GM18502 (cell line): Measurements from ENCODE around the gene TECTA.

ENCODE experiments used
- ATAC-seq: cut with Tn5 transposase; IDR thresholded peaks from one replicate; pipeline ENCODE4 v1.9.1; 2021; ENCODE audit warnings: mild to moderate bottlenecking; ENCODE audit not compliant: unreplicated experiment, poor library complexity

TECTA gene, protein sequence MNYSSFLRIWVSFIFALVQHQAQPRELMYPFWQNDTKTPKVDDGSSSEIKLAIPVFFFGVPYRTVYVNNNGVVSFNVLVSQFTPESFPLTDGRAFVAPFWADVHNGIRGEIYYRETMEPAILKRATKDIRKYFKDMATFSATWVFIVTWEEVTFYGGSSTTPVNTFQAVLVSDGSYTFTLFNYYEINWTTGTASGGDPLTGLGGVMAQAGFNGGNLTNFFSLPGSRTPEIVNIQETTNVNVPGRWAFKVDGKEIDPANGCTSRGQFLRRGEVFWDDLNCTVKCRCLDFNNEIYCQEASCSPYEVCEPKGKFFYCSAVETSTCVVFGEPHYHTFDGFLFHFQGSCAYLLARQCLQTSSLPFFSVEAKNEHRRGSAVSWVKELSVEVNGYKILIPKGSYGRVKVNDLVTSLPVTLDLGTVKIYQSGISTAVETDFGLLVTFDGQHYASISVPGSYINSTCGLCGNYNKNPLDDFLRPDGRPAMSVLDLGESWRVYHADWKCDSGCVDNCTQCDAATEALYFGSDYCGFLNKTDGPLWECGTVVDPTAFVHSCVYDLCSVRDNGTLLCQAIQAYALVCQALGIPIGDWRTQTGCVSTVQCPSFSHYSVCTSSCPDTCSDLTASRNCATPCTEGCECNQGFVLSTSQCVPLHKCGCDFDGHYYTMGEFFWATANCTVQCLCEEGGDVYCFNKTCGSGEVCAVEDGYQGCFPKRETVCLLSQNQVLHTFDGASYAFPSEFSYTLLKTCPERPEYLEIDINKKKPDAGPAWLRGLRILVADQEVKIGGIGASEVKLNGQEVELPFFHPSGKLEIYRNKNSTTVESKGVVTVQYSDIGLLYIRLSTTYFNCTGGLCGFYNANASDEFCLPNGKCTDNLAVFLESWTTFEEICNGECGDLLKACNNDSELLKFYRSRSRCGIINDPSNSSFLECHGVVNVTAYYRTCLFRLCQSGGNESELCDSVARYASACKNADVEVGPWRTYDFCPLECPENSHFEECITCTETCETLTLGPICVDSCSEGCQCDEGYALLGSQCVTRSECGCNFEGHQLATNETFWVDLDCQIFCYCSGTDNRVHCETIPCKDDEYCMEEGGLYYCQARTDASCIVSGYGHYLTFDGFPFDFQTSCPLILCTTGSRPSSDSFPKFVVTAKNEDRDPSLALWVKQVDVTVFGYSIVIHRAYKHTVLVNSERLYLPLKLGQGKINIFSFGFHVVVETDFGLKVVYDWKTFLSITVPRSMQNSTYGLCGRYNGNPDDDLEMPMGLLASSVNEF (N-terminal part only)

GRCh38 chr11:121100943-121101342 lies at the start of gene TECTA:
TSS of gene TECTA (plus strand) at chr11:121101243. CDS start at chr11:121102666, 1,423 bp downstream.
- no peak for ATAC-seq

DNA sequence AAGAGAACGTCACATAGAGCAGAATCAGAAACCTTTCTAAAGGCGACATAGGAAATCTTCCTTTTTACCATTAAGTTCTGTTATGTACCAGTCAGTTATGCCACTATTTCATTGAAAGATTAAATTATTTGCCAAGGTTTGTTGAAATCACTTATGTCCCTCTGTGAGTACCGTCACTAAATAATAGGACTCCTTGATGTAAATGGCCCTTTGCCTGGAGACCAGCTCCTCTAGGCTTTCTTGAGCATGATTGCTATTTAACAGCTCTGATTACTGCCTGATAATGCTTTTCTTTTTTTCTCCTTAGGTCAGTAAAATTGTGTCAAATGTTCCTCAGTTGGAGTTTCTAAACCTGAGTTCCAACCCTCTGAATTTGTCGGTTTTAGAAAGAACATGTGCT lies 47.8 kb upstream of the TECTA start:
- no peak for ATAC-seq

DNA sequence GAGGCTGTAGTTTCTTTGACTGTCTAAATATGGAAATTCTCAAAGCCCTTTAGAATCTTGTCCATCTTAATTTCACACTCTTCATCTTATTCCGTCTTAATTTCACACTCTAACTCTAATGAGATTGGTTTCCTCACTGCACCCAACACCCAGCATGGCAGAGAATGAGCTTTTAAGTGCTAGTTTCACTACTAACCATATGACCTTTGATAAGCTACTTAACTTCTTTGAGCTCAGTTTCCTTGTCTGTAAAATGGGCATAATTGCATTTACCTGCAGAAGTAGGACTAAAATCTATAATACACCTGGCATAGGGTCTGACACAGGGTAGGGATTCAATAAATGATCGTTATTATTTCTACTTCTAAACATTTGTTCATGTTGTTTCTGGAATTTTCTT lies 46.8 kb upstream of the TECTA start:
- ATAC-seq: no peak

DNA sequence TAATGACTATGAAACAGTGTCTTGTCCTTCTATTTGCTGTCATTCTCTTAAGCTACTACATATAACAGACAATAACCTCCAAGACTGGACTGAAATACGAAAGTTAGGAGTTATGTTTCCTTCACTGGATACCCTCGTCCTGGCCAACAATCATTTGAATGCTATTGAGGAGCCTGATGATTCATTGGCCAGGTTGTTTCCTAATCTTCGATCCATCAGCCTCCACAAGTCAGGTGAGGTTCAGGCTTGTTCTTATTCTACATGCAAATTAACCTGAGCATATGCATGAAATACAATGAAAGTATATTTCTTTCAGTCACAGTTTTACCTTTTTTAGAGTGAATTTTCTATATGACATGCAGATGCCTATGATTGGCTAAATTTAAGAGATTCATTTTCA lies 46.0 kb upstream of the TECTA start:
- ATAC-seq: no peak

GRCh38 chr11:121057922-121058321 lies 43.1 kb upstream of the TECTA start:
- ATAC-seq: no peak

DNA sequence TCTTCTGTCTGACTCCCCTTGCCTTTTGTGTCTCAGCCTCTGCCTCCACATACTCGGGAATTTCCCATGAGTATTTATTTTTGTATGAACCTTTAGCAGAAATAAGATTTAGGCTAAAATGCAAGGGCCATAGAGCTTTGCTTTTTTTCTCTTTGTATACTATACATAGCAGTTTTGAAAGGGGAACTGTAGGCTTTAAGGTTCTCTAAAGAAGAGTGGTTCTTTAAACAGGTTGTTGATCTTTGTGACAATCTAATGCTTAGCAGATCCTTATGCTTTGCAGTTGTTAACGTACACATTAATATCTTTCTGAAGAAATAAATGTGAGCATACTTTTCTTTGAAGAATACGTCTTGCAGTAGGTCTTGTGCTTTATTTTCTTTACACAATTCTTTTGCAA lies 42.1 kb upstream of the TECTA start:
- ATAC-seq: no peak

DNA sequence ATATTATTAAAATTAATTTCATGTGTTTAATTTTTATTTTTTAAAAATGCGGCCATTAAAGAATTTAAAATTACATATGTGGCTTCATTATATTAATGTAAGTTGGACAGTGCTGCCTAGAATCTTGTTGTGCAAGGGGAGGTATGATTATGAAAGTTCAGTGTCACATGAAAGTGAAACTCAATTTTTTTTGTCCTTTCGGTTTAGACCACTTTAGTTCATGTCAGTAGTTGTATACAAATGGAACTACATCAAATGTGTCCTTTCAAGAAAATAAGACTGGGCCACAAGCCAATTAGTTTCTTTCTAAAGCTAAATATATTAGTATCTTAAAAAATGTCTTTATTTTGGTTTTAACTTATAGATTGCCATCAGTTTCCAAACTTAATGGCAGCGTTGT lies 41.4 kb upstream of the TECTA start:
- ATAC-seq: peak; percentile 98

- ATAC-seq: no peak
Observed at GRCh38 chr11:121063728-121064127, 37.3 kb upstream of the TECTA start.

DNA sequence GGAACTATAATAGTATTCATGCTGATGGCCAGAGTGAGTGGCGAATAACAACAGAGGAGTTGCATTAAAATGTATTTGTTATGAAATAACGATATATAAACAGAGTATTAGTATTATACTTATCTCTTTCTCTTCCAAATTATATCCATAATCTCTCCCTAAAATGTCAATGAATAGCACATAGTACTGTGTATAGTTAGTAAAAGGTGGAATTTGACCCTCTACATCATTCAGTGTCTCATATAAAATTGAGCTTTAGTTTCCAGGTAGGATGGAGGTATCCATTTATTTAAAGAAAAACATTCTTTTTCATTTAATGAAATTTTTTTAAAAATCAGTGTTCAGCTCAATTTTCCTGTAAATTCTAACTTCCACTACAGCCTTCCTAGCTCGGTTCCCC lies 34.4 kb upstream of the TECTA start:
- ATAC-seq: no peak

GRCh38 chr11:121067026-121067425 lies 34.0 kb upstream of the TECTA start:
- no peak for ATAC-seq

- ATAC-seq: no peak
Observed at GRCh38 chr11:121067453-121067852, 33.6 kb upstream of the TECTA start.

DNA sequence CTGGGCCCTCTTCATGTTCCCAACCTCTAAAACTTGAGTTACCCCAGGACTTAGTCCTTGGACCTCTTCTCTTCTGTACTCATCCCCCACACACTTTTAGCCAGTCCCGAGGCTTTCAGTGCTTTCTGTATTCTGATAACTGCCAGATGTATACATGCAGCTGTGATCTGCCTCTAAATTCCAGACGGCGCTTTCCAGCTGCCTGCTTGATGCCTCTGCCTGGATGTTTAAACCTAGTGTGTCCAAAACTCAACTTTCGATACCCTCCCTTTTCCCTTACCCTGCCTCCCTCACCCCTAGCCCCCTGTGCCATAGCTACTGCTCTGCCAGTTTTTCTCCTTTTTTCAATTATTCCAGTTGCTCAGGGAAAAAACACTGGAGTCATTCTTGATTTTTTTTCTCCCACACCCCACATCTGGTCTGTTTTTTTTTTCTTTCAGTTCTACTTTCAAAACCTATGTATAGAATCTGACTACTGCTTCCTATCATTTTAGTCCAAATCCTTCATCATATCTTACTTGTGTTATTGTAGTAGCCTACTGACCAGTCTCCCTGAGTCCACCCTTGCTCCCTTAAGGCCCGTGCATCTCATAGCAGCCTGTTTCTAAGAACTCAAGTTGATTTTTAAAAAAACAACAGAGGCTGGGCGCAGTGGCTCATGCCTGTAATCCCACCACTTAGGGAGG lies 32.9 kb upstream of the TECTA start:
- ATAC-seq: no peak

- ATAC-seq: no peak
Observed at GRCh38 chr11:121068787-121069186, 32.3 kb upstream of the TECTA start.

DNA sequence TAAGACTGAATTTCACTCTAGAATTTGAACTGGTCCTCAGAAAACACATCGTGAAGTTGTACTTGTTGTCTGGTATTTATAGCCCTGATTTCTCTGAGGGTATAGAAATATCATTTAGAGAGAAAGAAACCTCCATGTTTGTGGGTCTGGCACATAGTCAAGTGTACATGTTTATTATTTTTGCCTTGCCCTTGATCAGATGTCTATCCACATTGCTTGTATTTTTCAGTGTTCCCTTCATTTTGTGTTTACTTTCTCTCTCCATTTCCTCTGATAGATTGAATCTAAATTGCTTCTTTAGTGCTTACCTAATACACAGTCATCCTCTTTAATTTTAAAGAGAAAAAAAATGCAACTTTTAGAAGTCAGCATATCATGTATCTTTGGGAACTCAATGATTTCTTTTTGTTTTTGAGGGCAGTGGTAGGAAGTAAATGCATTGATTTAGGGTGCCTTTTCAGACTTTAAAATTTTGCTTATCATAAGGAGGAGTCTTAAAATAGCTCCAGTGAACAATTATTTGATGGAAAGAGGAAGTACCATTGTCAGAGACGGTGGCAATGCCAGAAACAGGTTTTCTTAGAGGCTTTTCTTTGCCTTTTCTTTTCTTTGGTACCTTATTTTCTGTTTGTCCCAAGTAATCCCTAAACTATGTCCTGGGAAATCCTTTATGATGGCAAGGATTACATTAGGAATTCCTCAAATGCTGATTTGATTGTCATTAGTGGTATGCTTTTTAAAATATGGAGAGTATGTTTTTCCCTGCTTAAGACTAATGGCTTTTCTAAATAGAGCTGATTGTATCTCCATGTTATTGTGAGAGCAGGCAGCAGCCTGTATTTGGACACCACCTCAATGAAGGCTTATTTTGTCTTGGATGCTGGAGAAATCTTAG lies 29.8 kb upstream of the TECTA start:
- ATAC-seq: no peak

GRCh38 chr11:121071846-121072450 lies 29.1 kb upstream of the TECTA start:
- ATAC-seq: no peak

- ATAC-seq: no peak
Observed at GRCh38 chr11:121081321-121081720, 19.7 kb upstream of the TECTA start.

- ATAC-seq: no peak
Observed at GRCh38 chr11:121082219-121082618, 18.8 kb upstream of the TECTA start.

DNA sequence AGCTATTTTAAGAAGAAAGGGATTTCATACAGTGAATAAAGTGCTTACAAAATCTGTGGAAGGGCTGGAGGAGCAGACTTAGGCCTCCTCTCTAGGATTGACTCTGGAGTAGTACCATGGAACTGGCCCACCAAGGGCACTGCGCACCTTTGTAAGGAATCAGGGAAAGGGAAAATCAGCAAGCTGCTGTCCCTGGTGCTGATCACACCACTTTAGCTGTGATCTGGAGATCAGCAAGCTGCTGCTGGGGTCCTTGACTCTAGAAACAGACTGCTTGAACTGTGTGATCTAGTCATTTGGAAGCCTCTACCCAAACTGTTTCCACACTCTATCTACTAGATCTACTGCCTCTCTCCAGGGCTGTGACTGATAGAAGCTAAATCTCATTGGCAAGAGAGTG lies 18.4 kb upstream of the TECTA start:
- no peak for ATAC-seq

GRCh38 chr11:121086866-121087265 lies 14.2 kb upstream of the TECTA start:
- no peak for ATAC-seq
